Kasumi-1 (cell line): ENCODE results near the gene LINC01488.

Experiments
- DNase-seq, 2 experiments: peaks; one replicate each; lab custom pipeline; 2025; lab: John Stamatoyannopoulos, UW

The LINC01488 gene

DNA sequence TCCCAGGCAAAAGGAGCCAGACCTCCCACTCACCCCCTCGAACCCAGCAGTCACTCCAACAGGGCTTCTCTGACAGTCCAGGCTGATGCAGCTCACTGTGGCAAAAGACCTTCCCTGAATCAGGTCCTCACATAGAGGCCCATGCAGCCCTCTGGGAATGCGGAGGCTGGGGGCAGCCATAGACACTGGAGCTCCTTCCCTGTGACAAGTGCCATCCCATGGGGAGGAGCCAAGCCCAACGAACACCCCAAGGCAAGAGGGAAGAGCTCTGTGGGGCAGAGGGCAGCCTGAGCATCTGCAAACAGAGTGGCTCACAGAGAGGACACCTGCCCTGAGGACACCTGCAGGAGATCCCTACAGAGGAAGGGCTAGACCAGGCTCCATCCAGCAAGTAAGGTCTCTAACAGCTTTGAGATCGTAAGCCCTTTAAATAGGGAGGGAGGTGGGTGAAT is at the start of gene LINC01488:
Gene LINC01488 (plus strand): TSS at position 271 of the 452 bp plus-strand sequence.
- DNase-seq = no peak

DNA sequence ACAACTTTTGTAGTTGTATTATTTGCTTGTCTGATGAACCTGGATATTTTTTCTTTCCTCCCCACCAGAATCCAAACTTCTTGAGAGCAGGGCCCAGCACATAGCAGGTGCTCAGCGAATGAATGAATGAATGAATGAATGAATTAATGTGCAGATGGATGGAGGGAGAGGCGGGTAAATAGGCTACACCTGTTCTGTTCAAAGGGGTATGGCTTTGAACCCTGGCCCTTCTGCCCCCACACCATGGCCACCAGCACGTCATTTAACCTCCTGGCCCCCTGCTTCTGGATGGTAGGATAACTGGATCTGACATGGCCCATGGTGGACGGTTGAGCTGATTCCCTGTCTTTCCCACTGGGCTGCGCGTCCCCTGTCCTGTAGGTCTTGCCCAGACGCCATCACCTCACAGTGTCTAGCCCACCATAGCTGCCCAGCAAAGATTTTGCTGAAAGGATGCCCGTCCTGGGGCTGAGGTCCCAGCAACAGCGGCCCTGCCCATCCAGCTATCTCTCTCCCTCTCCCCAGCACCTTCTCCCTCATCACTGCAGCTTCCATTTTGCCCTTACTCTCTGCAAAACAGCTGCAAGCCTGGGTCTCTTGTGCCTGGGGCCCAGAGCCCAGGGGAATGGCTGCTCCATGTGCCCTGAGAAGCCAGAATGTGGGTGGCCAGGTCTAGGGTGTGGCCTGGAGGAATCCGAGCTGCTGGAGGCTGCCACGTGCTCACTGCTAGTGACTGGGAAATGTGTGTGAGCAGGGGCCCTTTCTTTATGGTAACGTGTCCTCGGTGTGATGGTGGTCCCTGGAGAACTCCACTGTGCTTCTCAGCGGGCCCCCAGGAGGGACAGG is 49.3 kb upstream of the LINC01488 start:
- no peak for DNase-seq

DNA sequence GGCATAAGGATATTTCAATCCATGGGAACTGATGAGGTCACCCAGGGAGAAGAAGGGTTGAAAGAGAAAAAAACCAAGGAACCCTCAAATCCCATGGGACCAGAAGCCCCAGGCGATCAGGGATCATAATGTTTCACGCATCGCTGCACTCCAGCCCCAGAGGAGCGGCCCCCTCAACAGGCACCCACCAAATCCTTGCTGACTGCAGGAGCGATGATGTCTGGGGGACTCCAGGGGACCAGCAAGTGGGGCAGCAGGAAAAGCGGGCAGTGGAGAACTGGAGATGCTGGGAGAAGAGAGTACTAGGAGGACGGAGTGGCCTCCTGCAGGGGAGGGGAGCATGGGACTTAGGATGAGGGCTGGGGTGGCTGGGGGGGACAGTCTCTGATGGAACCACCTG is 47.7 kb upstream of the LINC01488 start:
- DNase-seq = no peak

DNA sequence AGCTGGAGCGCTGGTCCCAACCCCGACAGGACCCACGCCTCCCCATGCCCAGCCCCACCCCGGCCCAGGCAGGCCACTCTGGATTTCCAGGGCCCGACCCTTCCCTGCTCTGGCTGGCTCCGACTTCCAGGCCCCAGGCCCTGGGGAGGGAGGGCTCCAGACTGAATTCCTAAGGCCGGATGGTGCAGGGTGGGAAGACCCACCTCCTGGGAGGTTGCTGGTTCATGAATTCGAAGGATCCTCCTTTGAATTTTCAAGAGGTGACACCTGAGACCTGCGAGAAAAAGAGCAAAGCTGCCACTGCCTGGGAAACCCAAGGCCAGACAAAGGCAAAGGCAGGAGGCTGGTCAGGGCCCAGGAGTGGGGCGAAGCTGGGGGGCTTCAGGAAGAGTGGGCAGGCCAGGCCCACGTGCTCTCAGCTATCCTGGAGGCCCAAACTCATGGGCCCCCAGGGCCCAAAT is 47.0 kb upstream of the LINC01488 start:
- DNase-seq = no peak

DNA sequence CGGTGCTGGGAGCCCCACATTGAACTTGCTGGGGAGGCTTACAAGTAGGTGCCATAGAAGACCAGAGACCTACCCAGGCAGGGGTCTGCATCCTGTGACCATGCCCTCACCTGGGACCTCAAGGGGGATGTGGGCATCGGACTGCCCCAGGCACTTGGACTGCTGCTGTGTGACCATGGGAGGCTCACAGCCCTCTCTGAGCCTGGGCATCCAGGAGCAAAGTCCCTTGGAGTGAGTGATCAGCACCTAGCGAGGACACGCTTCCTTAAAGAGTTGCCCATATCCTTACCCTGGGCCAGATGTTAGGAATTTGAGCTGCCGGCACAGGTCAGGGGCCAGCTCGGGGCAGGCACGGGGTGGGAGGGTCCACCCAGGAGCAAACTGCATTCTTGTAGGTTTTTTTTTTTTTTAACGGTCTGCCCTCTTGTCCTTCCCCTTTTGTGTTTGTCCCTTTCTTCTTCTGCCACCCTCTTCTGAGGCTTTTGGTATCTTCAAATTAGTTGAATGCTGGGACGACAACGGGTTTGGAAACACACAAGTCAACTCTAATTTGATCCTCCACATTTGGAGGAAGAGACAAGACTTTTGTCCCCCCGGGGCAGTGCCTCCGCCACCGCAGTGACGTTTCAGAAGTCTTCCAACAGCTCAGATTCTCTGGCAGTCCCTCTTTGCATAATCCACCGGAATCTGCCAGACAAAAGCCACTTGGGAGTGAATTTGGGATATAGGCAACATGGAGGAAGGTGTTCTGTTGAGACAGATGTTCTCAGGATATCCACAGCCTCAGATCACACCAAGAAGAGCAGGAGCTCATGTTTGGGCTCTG is 46.1 kb upstream of the LINC01488 start:
- DNase-seq = peak; percentile 8 to 18

DNA sequence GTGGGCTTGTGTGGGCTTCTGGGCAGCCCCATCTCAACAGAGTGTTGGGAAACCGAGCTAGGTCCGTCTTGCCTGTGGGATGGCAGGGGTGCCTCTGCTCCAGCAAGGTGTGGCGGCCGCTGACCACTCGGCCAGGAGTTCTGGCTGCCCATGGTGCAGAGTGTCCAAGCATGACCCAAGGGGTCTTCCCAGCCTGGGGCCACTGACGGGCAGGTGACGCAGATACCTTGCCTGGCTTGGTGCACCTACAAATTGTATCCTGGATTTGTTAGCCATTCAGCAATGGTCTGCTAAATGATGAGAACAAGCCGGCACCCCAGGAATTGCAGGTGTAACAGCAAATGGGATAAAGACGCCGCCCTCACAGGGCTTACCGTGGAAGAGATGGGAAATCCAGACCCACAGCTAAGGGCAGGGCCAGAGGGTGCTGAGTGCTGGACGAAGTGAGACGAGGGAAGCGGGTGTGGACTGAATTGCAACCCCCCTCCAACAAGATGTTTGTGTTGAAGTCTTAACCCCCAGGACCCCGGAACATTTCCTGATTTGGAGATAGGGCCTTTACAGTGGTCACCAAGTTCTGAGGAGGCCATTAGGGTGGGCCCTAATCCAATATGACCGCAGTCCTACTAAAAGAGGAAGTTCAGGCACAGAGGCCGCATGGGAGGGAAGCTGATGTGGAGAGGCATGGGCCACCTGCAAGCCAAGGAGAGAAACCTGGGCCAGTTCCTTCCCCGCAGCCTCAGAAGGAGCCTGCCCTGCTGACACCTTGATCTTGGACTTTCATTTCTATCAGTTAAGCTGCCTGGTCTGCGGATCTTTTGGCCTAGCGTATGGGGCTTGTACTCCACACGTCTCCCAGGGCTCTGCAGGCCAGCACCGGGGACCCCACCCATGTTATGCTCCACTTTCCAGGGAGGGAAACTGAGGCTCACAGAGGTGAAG is 45.2 kb upstream of the LINC01488 start:
- DNase-seq = peak; percentile 64 to 70

DNA sequence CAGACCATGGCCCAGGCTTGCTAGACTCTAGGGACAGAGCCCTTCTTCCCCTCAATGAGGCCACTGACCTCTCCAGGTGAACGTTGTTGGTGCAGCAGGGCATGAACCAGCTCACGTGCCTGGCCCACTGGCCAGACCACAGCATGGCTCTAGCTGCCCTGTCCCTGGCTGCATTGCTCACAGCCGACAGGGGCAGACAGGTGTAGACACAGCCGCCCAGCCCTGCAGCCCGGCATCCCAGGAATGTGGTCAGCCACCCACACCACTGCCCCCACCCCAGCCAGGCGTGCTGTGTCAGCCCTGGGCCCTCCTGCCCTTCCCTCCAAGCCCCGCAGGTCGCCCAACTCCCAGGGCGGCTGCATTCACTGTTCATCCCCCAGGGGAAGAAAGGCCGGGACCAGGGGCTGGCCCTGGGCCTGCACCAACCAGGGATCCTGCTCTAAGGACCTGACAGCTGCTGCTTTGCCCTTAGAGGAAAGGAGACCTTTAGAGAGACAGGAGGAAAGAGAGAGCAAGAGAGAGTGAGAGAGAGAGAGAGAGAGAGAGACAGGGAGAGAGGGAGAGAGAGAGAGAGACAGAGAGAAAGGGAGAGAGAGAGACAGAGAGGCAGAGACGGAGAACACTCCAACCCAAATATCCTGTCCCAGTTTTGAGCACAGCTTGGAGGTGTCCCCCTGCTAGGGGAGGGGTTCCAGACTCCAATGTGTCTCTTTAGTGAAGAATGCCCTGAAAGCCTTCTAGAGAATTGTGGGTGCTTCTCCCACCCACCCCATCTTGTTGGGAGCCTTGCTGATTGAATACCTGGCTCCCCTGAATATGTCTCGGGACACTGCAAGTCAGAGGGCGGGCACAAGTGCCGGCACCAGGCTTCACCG is 44.2 kb upstream of the LINC01488 start:
- DNase-seq = no peak

DNA sequence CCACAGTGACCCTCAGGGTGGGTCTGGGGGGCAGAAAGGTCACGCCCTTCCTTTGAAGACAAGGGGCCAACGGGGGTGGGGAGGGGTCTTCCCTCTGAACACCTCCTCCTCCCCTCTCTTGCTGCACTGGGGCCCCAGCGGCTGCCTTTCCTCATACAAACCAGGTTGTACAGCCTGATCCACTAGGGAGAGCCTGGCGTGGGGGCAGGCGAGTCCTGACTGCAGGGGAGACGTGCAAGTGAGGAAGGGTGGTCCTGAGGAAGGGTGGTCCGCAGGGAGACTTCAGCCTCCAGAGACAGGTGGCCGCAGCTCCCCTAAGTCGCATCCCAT is 43.6 kb upstream of the LINC01488 start:
- no peak for DNase-seq

DNA sequence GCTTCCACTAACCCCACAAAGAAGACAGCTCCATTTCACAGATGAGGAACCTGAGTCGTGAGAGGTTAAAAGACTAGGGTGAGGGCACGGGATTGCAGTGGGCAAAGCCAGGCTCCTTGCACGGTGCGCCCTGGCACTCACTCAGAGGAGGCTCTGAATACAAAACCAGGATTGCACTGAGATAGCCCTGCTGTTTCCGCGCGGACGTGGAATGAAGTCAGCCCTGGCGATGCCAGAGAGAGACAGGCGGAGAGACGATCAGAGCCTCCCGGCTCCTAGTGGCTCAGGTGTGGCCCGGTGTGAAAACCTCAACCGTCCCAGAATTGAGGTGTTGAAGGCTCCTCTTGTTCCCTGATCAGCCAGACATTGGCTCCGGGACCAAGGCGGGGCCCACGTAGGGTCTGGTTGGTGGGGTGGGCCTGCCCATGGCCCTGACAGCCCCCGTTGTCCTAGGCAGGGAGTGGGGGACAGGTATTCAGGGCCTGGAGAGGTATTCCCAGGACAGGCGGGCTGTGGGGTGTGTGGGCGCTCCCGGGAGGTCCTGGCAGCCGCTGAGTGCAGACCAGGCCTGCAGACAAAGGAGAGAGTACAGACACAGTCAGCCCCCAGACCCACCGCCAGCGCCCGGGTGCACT is 43.1 kb upstream of the LINC01488 start:
- DNase-seq = no peak

DNA sequence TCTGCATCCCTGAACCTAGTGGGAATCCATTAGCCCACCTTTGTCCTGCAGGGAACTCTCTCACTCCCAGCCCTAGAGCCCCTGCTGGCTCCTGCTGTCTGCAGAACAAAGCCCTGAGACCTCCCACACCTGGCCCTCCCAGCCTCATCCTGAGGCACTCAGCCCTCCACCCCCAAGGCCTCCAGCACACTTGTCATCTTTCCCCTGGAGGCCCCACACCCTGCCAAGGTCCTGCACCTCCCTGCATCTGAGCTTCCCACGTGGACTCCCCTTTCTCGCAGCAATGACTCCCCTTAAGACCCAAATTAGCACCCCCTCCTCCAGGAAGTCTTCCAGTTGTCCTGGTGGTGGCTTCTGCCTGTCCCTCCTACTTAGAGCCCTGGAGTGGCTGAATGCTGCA is 42.3 kb upstream of the LINC01488 start:
- DNase-seq = no peak

DNA sequence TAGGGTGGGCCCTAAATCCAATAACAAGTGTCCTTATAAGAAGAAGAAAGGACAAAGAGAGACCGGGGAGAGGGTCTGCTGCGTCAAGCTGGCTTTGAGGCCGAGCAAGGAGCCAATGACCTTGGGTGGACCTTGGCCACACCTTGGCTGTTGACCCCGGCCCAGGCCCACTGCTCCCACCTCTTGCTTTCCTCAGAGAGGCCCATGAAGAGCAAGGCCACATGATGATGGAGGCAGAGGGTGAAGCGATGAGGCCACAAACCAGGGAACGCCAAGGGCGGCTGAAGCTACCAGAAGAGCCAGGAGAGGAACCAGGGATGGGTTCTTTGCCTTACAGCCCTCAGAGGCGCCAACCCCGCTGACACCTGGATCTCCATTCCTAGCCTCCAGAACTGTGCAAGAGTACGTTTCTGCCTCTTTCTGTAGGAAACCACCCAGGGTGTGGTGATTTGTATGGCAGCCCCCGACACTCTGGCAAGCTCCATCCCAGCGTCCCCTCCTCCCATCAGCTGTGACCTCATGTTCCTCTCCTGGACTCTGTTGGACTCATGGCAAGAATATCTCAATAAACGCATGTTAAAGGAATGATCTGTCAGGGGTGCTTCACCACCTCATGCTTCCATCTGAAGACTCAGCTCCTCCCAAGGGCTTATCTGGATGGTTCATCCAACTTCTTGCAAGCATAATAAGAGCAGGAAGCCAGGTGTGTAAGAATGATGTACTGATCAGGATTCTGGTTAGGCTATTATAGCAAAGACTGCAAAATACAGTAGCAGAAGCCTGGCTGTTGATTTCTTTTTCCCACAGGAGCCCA is 41.6 kb upstream of the LINC01488 start:
- DNase-seq = no peak

DNA sequence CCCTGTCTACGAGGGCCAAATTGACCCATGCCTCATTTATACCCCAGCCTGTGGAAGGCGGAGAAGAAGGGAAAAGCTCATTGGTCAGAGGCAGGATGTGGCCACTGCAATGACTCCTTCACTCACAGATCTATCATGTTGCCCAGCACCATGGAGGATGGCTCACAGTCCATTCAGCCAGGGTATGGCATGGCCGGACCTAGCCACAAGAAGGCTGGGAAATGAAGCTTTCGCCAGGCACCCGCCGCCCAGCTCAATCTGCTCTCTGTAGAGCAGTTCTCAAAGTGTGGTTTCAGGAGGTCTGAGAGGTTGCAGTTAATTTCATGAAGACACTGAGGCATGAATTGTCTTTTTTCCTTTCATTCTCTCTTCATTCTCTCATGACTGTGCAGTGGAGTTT is 40.6 kb upstream of the LINC01488 start:
- DNase-seq = no peak

DNA sequence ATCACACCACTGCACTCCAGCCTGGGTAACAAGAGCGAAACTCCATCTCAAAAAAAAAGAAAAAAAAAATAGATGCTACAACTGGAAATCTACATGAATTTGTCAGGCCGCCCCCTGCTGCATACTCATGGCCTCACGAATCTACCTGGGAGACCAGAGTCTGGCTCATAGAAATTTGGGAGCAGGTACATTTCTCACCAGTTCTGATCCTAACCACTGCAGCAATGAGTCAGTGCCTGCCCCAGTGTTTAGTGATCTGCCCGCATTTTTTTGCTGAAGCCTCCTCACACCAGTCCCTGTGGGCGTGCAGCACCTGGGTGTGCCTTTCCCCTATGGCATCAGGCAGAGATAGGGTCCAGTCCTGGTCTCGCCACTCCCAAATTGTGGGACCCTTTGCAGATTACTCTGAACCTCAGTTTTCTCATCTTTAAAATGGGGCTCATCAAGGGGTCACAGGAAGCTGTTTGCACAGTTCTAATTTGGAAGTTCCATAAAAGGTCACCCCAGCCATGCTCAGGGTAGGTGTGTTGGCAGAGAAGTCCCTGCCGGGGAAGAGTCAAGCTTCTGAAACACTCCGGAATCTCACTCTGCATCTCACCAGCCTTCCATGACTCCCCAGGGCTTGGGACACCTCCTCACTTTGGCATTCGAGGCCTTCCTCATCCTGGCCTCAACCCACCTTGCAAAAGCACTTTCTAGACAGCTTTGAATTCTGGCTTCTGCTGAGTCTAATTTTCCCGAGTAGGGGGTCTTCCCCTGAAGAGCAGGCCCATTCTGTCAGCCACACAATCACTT is 39.3 kb upstream of the LINC01488 start:
- DNase-seq = no peak

DNA sequence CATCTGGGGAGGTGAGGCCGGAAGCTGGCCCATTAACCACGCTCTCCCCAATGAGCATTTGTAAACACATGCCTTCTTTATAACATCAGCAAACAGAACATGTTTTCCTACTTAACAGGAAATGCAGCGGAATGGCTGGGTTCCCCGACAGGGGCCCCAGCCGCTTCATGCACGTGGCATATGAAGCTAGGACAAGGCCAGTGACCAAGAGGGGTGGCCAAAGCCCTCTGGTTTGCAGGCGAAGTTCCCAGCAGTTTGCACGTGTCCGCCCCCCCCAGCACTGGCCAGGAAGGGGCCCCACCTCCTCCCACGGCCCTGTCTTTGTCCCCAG is 38.7 kb upstream of the LINC01488 start:
- no peak for DNase-seq

DNA sequence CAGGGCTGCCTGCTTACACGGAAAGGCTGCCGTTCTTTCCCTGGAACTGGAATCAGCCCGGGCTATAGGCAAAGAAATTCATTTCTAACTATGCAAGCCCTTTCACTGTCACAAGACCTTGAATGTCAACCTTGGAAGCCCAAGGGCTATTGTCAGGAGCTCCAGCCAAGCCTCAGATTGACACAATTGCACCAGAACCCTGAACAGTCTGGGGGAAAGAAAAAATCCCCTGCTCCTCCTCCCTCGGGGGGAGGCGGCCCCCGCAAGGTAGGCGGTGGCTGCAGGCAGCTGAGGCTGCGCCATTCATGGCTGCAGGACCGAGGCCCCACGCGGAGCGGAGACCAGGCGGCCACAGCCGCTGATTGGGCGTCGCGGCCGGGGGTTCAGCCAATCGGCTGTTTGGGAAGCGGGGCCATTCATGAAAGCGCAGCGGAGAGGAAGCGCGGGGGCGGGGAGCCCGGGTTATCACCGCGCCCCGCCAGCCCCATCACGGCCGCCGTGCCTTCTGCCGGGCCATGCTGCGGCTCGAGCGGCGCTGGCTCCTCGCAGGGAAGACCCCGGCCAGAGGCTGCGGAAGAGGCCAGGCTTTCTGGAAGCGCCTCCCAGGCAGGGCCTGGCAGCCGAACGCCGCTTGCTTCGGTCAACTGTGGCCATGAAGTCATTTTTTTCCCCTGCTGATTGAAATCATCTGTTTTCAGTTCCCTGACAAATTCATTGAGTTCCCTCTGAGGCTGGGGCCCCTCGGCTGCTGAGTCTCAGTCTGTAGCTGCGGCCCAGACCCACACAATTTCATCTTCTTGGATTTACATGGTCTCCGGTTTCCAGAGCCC is 38.1 kb upstream of the LINC01488 start:
- DNase-seq = peak; percentile 86 to 87

DNA sequence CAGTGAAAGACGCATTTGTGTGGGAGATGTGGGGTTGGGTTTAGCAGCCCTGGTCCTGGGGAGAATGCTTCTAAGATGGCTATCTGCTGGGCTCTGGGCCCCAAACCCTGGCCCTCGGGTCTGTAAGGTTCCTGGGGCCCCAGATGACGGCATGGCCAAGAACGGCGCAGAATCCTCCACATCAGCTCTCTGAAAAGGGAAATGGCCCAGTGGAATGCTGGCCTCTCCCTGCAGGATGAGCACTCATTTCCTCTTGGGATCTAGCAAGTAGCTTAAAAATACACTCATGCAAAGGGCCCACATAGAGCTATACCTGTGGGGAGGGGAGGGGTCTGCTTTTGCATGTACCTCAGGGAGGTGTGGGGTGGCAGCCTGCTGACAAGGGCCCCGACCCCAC is 37.5 kb upstream of the LINC01488 start:
- DNase-seq = no peak

DNA sequence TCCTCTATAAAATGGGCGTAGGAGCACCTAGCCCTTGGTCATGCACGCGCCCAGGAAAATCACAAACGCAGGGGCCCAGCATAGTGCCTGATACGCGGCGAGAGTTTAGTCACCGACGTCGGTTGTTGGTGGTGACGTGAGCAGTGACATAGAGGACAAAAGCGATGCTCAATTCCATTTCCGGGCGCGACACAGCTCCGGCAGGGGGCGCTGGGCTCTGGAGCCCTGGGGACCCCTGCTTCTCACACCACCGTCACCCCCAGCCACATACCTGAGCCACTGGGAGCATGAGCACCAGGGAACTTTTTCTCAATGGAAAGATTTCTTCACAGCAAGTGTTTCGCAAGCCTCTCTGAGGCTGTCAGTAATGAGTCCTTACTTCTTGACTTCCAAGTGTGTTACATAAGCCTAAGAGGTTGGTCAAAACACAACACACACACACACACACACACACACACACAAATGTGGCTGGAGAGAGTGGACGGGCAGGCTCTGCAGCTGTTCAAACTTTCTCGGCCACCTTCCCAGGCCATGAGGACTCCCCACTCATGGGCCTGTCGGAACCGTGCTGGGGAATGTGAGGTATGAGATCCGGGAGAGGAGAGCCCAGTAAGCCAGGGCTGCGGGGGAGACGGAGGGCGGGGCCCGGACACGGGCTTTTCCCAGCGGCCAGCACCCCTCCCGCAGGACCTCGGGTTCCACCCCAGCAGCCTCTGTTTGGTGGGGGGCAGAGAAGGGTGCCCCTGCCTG is 36.9 kb upstream of the LINC01488 start:
- peak; percentile 57 to 68 for DNase-seq
